Right kidney (tissue), 1 donor: Measurements from ENCODE around the gene PGM5.

Experiments used
- DNase-seq: peaks from one replicate; pipeline ENCODE4 v3.0.0-alpha.2; 2016

PGM5 gene

DNA sequence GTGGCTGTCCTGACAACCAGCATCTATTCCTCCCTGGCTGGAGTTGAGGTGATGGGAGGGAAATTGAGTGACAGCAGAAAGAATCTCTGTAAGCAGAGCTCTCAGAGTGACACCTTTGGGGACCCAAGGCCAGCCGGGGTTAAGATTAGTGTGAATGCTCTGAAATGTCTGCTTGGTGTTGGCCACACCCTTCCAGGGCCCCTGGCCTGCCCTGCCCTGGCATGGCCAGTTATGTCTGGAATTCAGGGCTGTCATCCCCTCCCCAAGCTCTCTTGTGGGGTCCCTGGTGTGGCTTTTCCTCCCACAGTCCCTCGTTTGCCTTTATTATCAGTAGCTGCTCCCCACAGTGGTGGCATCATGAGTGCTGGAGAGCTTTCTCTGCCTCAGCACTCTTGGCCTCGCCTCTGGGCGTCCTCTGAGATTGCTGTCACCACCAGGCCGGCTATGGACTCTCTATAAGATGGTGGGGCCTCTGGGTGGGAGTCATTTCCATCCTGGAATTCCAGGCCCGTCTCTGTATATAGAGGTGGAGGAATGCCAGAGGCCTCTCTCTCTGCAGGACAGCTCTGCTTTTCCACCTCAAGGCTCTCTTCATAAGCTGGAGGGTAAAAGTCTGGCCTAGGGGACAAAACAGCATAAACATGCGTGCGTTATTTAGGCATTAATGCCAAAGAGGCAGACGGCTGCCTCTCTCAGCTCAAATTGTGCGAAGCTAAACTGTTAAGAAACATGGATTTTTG, 180.6 kb downstream of the PGM5 start:
- no peak for DNase-seq

DNA sequence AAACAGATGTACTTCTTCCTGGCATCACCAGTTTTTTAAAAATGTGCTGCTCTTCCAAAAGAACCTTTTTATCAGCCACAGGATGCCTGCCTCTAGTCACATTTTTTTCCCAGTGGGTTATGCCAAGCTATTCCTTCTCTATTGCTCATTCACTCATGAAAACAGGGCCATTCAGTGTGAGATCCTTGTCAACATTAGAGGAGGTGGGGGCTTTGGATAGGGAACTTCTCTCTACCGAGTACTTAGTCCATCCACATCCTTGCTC, 181.1 kb downstream of the PGM5 start:
- DNase-seq: no peak

DNA sequence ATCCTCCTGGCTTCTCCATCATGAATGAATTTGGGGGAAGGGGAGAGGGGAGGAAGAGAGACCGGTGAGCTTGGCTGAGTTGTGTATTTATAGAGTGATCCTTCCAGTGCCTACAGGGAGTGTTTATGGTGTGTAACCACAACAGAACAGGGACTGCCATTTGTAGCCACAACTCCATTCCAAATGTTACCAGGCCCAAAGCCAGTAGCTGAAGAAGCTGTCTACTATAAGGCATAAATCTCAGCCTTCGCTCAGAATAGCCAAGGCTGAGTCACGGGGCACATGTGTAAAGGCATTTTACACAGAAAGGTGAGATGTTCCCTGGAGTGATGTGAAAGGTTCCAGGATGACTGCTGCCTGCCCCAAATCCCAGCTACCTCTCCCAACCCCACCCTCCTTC, 181.8 kb downstream of the PGM5 start:
- DNase-seq: no peak

DNA sequence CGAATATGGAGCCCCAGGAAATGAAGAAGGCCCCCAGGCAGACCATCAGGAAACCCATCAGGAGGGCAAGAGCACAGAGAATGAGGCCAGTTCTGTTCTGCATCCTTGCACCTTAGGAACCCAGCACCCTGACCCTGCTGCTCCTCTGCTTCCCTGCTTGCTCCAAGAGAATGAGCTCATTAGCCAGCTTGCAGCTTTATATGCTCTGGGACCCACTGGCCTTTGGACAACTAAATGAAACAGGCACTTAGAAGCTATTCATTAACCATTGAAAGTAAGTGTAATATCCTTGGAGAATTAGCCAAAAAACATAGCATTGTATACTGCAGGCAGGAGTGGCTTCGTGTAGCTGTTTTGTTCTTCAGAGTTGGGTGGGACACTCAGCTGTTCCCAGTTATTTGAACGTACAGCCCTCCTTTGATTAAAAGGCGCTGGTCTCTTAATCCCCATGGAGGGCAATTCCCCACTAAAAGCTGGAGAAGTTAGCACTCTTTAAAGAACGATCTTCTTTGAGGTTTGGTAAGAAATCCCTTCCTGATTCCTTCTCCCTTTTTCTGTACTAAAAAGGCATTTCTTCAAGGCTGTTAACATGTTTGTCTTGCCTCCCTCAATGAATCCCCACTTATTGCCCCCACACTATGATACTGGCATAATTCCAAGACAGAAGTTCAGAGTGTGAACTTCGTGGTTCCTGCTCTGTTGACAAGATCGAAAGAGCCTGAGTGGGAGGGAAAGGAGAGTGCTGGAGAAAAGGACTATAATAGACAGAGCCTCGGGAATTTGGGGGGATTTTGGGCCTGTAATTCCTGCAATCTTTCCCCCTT, 184.5 kb downstream of the PGM5 start, which contains the start of gene TMEM252:
Gene TMEM252 (minus strand): TSS at position 172 of the 824 bp plus-strand sequence. CDS start 69 bp downstream, at position 103.
- DNase-seq: peak; percentile 43

DNA sequence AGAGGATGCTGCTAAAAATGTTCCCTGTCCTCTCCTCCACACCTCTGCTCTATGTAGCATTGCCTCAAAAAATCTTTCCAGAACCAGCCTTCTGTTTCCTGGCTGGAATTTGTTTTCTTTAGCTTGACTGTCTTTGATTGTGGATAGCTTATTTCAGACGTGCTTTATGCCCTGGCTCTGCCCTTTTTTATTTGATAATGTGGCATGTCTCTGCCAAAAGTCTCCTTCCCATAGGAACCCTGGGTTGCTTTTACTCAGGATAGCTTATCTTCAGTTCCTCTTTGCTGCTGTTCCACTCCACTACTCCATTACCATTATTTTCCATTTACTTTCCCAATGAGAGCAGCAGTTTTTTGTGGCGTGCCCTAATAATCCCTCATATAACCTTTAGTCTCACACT, 185.2 kb downstream of the PGM5 start:
- DNase-seq: no peak

DNA sequence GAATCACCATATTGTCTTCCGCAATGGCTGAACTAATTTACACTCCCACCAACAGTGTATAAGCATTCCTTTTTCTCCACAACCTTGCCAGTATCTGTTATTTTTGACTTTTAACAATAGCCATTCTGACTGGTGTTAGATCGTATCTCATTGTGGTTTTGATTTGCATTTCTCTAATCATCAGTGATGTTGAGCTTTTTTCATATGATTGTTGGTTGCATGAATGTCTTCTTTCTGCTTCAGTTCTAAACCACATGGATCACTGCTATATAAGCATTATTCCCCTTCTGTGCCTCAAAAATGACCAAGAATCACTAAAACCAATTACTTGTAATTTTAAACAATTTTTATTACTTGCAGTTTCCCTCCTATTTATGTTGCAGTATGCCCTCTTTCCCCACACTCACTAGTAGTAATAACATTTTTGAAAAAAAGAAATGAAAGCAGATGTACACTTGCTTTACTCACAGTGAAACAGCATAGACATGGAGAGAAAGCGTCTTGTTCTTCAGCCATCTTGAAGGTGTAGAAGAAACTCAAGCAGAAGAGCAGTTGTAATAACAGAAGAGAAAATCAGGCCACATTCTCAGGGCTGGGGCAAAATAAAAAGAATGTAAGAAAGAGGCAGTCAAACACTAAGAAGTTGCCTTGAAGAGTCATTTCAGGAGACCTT, 188.8 kb downstream of the PGM5 start:
- DNase-seq: no peak

DNA sequence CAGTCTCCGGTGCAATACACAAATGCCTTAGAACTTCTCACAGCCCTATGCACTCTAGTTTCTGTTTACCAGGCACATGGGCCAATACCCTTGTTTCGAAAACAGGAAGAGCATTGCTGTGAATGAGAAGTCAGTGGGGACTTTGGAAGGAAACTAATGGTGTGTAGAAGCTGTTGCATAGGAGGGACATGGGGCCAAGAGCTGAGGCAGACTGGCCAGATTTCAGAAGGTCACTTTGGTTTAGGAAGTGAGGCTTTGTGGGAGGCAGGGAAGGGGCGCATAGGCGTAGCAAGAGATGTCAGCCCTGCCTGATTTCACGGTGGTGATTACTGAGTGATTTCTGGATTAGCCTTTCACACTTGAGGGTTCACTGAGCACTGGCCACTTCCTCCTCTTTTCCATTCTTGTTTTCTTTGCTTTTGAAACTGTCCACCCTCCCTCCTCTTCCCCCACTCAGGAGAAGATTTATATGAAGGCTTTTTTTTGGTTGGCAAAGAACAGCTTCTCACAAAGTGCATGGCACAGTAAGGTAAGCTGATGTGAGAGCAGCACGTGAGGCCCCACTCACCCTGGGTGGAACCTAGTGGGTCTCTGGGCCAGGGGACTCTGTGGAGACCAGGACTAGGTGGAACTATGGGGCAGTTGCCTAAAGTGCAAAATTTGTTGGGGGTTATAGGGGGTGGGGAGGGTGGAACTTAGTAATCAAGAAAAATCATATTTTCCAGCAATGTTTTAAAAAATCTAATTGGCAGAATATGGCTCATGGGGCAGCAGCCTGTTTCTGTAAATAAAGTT, 190.4 kb downstream of the PGM5 start:
- DNase-seq: peak; percentile 65

DNA sequence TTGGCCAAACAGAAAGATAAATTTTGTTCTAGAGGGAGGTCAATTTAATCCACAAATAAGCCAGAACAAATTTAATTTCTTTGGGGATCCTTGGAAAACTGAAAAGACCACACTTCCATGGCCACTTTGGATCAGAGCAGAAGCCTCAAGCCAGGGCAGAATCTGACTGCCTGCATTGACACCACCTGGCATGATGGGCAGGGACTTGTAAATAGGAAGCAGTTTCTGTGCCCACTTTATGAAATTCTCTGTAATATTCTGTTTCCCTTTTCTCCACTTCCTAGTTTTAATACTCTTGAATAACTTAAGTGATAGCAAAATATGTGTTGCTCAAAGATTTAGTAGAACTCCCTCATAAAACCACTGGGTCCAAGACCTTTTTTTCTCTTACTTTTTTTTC, 191.0 kb downstream of the PGM5 start:
- DNase-seq: no peak

DNA sequence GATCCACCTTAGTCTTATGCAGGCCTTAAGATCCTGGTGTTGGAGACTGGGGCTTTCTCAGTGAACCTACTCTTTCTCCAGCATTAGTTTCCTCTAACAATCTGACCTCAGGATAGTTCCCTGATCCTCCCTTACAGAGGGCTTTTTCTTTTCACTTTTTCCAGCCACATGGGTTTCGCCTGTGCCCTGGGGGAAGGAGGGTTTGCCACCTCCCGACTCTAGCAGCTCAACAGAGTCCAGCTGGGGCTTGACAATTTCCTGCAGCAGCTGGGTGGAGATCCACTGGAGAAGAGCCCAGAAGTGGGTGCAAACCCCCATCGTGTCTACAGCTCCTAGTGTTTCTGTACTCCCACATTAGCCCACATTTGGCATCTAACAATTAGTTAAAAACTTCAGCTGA, 191.8 kb downstream of the PGM5 start:
- no peak for DNase-seq

DNA sequence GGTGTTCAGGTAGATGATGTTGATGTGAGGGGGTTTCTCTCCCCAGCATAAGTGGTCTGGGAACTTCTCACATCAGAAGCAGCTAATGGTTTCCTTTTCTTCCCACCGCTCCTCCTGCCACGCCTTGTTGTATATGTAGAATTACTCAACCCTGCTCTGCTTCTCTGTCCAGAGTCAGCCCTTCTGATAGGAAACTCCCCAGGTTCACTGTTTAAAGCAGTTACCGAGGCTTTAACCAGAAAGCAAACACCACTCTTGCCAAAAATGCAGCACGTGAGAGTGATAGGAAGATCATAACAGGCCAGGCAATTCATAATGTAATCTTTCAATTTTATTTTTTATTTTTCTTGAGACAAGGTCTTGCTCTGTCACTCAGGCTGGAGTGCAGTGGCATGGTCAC, 194.8 kb downstream of the PGM5 start:
- no peak for DNase-seq

DNA sequence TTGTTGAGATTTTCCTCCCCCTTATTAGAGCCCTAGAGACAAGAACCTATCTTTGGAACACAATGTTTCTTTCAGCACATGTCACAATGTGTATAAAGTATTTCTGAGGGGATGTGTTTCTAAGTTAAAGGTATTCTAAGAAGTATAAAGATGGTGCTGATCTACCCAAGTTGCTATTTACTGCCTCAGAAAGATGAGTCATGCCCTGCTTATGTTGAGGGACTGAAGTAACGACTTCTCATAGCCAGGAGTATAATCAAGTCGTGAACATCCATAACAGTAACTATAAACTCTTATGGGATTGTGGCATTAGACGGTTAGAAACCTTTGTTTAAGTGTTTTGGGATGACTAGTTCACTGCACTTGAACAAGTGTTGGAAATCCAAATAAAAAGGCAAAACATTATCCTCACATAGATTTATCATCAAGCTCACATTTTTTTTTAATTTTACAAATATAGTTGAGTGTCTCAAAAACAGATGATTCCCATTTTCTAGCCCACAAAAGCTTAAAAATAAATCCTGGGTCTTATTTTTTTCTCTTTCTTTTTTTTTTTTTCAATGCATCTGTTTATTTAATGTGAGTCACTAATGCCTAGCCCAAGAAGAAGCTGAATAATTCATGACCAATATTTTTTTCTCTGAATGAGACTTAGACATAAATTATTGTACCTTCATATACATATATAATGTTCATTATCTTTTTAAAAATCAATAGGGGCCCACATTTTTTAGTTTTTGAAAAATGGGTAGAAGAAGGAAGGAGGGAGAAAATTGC, 196.5 kb downstream of the PGM5 start:
- DNase-seq: no peak

DNA sequence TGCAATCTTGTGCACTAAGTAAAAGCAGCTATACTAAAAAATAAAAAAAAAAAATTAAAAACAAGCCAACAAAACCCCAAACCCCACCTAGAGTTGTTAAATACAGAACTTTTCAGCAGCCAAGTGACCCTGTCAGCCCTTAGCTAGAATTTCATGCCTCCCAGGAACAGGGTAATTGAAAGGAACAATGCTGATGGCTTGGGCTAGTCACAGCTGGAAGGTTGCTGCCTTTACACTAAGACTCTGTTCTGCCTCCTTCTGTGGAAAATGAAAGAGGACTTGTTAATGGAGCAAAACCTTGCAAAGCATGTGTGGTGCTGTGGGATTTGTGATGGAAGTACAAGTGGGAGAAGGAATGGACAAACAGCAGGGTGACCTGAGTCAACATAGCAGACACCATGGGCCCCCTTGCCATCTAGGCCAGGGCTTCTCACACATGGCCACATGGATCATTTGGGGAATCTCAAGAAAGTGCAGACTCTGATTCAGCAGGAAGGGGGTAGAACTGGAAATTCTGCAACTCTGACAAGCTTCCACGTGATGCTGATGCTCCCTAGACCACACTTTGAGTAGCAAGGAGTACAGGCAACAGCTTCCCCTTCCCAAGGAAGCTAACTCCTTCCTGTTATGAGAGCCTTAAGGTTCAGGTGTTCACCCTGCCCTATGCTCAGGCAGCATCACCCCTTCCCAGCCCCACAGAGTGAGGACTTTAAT, 199.2 kb downstream of the PGM5 start:
- no peak for DNase-seq

DNA sequence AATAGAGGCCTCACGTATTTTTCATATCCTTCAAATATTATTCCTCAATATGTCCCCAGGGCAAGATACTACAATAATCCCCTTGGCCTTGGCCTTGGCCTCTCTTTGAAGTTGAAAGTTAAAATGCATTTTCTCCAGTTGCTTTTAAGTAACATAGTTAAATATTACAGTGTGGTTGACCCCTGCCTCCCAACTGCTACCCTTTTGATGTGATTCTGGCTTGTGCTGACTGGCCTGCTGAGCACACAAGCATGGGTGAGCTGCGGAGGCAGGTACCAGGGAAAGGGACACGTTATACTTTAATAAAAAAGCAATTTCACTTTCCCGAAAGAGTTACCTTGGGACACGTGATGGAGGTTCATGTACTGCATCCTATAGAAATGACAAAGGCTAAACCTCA, 202.1 kb downstream of the PGM5 start:
- no peak for DNase-seq

DNA sequence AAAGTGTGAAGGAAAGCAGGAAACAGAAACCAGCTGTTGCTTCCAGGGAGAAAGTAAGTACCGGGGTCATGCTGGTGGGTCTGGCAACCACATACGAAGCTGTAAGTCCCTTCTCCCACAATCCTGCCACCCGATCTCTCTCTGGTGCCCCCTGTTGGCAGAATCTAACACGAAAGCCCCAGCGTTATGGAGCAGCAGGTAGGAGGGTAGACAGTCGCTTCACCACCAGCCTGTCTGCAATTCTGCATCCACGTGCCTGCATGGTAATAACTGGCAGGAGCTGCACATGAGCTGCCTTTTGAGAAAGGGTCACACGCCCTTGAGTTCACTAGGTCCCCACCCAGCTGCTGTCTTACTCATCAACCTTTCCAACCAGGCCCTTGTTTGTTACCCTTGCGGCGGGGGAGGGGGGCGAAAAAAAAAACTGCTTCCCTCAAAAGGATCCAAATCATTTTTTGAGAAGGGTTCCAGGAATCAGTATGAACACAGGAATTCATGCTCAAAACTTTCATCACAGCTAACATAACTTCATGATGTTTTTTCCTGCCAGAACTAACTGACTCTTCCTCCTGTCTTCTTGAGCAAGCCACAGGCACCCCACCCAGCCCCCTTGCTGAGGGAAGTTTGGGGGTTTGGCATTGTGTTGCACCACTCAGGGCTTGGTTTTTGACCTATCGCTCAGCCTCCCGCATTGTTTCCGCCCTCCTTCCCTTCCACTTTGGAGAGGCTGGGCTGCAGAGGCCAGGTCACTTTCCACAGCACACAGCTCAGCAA, 203.8 kb downstream of the PGM5 start:
- DNase-seq: no peak

DNA sequence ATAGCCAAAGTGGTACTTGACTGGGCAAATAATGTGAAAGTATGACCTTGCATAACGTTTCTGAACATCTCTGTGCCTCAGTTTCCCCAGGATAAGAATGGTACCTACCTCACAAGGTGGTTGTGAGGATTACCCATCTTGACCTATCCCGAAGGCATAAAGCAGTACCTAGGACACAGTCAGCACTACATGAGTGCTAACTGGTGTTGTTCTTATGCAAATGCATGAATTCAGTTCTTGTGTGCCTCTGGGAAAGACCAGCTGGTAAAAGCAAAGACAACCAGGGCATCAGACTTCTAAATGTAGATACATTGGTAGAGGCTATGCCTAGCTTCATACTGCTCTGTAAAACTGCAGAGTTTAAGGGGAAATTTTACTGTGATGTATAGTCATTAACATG, 206.1 kb downstream of the PGM5 start:
- no peak for DNase-seq

DNA sequence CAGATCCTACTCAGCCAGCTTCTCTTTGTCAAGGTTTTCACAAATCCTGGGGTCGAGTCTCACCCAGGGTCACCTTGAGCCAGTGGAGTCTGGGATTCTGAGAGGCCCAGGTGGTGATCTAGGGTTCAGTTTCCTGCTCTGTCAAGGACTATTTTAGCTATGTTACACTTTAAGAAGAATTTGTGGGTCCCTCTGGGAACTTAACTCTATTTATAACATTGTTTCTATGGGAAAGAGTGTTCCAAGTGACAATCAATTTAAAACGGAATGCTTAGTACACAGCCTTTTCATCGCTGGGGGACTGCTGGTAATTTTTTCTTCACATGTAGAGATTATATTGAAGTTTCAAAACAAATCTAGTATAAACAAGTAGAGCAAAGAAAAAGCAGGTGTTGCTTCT, 211.2 kb downstream of the PGM5 start:
- DNase-seq: no peak

DNA sequence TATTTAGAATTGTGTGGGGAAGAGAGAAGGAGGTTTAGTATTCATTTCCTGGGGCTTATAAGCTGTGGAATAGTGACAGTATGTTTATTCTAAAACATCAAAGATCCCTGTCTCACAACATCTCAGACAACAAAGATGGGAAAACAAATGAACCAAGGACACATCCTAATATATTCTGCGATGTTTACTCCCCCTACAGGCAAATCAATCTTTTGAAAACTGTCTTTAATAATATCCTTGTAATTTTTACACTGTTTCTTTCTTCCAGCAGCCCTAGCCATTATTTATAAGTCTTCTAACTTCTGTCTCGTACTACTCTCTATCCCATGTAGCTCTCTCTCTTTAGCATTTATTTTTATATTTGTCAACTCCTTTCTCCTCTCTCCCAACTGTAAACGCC, 217.7 kb downstream of the PGM5 start:
- DNase-seq: no peak

DNA sequence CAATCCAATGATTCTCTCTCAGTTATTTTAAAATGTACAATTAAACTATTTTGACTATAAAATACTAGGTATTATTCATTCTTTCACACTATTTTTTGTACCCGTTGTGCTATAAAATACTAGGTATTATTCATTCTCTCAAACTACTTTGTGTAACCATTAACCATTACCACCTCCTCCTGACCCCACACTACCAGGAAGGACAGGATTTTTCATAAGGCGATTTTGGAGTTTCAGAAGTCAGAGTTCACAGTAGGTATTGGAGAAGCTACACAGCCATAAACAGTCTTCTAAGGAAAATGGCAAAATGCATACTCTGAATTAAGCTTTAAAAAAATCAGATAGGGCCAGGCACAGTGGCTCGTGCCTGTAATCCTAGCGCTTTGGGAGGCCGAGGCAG, 219.4 kb downstream of the PGM5 start:
- DNase-seq: no peak

DNA sequence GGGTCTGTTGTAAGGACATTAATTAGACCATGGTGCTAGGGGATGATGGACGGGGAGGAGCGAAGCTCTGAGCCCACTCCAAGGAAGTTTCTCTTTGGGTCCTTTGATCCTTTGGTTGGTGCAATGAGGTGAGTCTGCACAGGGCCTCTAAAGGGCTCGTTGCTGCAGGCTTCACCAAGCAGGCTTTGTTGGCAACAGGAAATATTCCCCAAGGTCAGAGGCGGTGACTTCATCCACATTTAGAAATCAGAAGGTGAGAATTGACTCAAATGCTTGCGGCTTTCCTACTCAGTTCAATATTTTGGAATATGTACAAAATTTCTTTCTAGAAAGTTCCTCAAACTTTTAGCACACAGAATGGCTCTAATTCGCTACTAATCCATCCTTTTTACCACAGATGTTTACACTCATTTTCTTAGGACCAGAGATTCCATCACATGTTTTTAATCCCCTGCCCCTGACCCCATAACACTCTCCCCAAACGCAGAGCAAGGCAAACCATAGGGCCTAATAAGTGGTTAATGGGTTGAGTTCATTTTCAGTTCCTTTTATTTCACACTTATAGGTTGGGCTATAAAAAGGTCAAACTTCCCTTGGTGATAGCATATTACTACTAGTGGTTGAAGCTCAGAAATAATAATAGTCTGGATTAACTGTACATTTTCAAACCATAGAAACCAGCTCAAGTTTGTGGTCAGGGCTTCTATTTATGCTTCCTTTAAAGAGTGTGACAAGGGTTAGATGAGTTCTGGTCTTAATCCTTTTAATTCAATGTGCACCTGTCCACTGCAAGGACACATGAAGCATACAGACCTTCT, 221.6 kb downstream of the PGM5 start:
- no peak for DNase-seq
